Smooth muscle cell (in vitro differentiated cells): ENCODE measurements around the gene PTMA. TPM values are rescaled to one million over a fixed set of nuclear protein-coding genes. Genes with fewer than 3 reads are reported as not detected.
A peak's percentile ranks its signal among the peaks of the same experiment; 100 is the strongest.
"Not testable (repeated sequence)": the region's sequence is repeated elsewhere in the genome, so short reads cannot be mapped to it uniquely, and the experiment has no call there.

Source experiments
- DNase-seq: peaks from one replicate; lab custom pipeline; 2025; ENCODE audit not compliant: unreplicated experiment; lab: John Stamatoyannopoulos, UW
- H2AFZ ChIP-seq: fragments of 200-600 bp; sonication (generic); 2 replicates; pipeline ENCODE4 v1.6.0; 2016; ENCODE audit warnings: antibody characterized with exemption, low read depth, mild to moderate bottlenecking
- H3F3A ChIP-seq: fragments of 200-600 bp; sonication (generic); 2 replicates; pipeline ENCODE4 v1.6.0; 2017; ENCODE audit warnings: antibody characterized with exemption, low read depth
- H3K27ac ChIP-seq: fragments of 200-600 bp; sonication (generic); 2 replicates; pipeline ENCODE4 v1.5.1; 2016; ENCODE audit warnings: low read depth, mild to moderate bottlenecking
- H3K27me3 ChIP-seq: fragments of 200-600 bp; sonication (generic); 2 replicates; pipeline ENCODE4 v1.6.1; 2016; ENCODE audit warnings: low read depth, mild to moderate bottlenecking
- H3K36me3 ChIP-seq: fragments of 200-600 bp; sonication (generic); 2 replicates; pipeline ENCODE4 v1.5.1; 2016; ENCODE audit warnings: low read depth
- H3K4me1 ChIP-seq: fragments of 200-600 bp; sonication (generic); 2 replicates; pipeline ENCODE4 v1.5.1; 2016; ENCODE audit warnings: low read depth
- H3K4me2 ChIP-seq: fragments of 200-600 bp; sonication (generic); 2 replicates; pipeline ENCODE4 v1.6.0; 2016; ENCODE audit warnings: mild to moderate bottlenecking
- H3K4me3 ChIP-seq: fragments of 200-600 bp; sonication (generic); 2 replicates; pipeline ENCODE4 v1.5.1; 2016; ENCODE audit warnings: mild to moderate bottlenecking
- H3K79me2 ChIP-seq: fragments of 200-600 bp; sonication (generic); 2 replicates; pipeline ENCODE4 v1.6.0; 2016; ENCODE audit warnings: low read depth, mild to moderate bottlenecking
- H3K9ac ChIP-seq: fragments of 200-600 bp; sonication (generic); 2 replicates; pipeline ENCODE4 v1.6.0; 2016; ENCODE audit warnings: low read depth
- H3K9me3 ChIP-seq: fragments of 200-600 bp; sonication (generic); replicated peaks from 2 replicates; pipeline ENCODE4 v1.5.1; 2016; ENCODE audit warnings: low read depth
- H4K20me1 ChIP-seq: fragments of 200-600 bp; sonication (generic); 2 replicates; pipeline ENCODE4 v1.6.0; 2016; ENCODE audit warnings: low read depth
- WGBS: methylation state at CpG from one replicate; pipeline ENCODE4 v1.1.7; 2016; ENCODE audit warnings: low lambda C conversion rate; 5-methylcytosine and 5-hydroxymethylcytosine counted together
- polyA plus RNA-seq: library from polyadenylated mRNA; unstranded; fragments of >200 nt; fragmentation: Nextera tagmentation; extraction: Ambion mirVana; gene quantifications from 2 replicates; pipeline ENCODE4 v1.2.1, GENCODE V29; 2016
- total RNA-seq: library from RNA; depleted of rRNA; stranded (reverse); fragments of >200 nt; gene quantifications from 2 replicates; pipeline ENCODE4 v1.2.3, GENCODE V29; 2014
- TF ChIP-seq, protein P1 (sequence below): fragments of 200-600 bp; sonication (generic); IDR thresholded peaks from 2 replicates; pipeline ENCODE4 v1.5.1; 2017; ENCODE audit warnings: borderline replicate concordance, mild to moderate bottlenecking, antibody characterized with exemption; ENCODE audit not compliant: insufficient read depth, poor library complexity, severe bottlenecking

PTMA gene, protein sequence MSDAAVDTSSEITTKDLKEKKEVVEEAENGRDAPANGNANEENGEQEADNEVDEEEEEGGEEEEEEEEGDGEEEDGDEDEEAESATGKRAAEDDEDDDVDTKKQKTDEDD
- total RNA-seq: 576 and 655 TPM in 2 replicates
- polyA plus RNA-seq: 615 and 653 TPM in 2 replicates

DNA sequence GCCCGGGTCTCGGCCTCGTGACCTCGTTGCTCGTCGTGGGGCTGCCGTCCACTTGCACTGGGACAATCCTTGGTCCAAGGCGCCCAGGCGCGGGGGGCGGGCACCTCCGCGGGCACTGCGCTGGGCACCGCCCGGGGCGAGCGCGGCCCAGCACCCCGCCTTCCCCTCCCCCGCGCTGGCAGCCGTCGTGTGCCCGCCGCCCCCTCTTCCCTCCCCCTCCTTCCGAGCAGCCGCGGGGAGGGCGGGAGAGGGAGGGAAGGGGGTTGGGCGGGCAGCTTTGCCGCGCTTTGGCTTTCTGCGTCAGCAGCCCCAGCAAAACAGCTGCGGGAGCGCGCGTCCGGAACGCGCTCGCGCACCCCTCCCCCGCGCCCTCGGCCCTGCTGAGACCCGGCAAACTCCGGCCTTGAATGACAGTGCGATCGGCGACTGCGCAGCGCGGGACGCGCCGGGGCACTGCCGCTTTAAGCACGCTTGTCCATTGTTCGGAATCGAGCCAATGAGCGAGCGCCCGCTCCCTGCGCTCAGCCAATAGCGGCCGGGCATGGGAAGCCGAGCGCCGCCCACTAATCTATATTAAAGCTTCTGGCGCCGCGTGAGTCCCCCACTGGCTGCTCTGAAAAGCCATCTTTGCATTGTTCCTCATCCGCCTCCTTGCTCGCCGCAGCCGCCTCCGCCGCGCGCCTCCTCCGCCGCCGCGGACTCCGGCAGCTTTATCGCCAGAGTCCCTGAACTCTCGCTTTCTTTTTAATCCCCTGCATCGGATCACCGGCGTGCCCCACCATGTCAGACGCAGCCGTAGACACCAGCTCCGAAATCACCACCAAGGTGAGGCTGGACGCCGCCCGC lies at the start of gene PTMA:
Gene PTMA (plus strand): TSS at position 599 of the 846 bp plus-strand sequence. CDS start 182 bp downstream, at position 781.
- Histone ChIP-seq H3K4me3 (peak within 1 kb of the TSS; percentile 98), H3K36me3 (no peaks in the 10 kb centered on the region), H3K9me3 (no peaks in the 10 kb centered on the region), H3K79me2 (peaks cover 42% of the 10 kb centered on the region), H3K4me2 (peak within 1 kb of the TSS; percentile 97), H4K20me1 (peaks cover 47% of the 10 kb centered on the region), H3K9ac (peak within 1 kb of the TSS; percentile 98), H3K27me3 (no peaks in the 10 kb centered on the region), H3K27ac (peak within 1 kb of the TSS; percentile 98), H3F3A (peaks cover 20% of the 10 kb centered on the region), H2AFZ (peak within 1 kb of the TSS; percentile 95), H3K4me1 (peaks cover 12% of the 10 kb centered on the region)
- 3% methylated on average over 53 of the region's 97 CpGs for WGBS
- peak; percentile 96 for DNase-seq
- TF ChIP-seq, protein P1, sequence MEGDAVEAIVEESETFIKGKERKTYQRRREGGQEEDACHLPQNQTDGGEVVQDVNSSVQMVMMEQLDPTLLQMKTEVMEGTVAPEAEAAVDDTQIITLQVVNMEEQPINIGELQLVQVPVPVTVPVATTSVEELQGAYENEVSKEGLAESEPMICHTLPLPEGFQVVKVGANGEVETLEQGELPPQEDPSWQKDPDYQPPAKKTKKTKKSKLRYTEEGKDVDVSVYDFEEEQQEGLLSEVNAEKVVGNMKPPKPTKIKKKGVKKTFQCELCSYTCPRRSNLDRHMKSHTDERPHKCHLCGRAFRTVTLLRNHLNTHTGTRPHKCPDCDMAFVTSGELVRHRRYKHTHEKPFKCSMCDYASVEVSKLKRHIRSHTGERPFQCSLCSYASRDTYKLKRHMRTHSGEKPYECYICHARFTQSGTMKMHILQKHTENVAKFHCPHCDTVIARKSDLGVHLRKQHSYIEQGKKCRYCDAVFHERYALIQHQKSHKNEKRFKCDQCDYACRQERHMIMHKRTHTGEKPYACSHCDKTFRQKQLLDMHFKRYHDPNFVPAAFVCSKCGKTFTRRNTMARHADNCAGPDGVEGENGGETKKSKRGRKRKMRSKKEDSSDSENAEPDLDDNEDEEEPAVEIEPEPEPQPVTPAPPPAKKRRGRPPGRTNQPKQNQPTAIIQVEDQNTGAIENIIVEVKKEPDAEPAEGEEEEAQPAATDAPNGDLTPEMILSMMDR: no peak

DNA sequence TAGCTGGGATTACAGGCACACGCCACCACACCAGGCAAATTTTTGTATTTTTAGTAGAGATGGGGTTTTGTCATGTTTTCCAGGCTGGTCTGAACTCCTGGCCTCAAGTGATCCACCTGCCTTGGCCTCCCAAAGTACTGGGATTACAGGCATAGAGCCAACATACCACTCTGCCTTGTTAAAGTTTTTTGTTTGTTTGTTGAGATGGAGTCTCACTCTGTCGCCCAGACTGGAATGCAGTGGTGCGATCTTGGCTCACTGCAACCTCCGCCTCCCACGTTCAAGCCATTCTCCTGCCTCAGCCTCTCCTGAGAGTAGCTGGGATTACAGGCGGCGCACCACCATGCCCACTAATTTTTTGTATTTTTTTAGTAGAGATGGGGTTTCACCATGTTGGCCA lies 48.3 kb upstream of the PTMA start:
- H3K4me2 ChIP-seq, DNase-seq, H3K9me3 ChIP-seq, H3K36me3 ChIP-seq, H2AFZ ChIP-seq, H3K4me1 ChIP-seq, H3K27ac ChIP-seq, H4K20me1 ChIP-seq, H3K79me2 ChIP-seq, H3K4me3 ChIP-seq, H3K27me3 ChIP-seq, H3K9ac ChIP-seq: not testable (repeated sequence)
- WGBS: 91% methylated on average over 7 of the region's 7 CpGs
- H3F3A ChIP-seq: peaks cover 16% of the 10 kb centered on the region

DNA sequence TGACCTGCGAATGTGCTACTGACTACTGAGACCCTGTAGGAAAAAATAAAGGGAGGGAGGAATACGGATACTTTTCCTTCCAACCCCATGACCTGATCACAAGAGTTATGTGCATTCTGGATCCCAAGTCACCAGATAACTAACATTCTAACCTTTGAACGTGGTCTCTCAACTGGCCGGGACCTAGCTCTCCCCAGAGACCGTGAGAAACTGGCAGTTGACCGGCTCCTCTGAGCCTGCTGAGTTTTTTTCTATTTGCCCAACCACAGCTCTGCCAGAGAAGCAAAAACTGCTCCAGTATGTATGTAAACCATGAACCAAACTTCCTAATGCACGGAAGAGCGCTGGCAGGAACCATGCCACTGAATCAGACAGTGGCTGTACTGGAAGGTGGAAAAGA lies 47.5 kb upstream of the PTMA start:
- H3K27me3 ChIP-seq: no peaks in the 10 kb centered on the region
- 95% methylated on average over 8 of the region's 8 CpGs for WGBS
- H3K9me3 ChIP-seq: no peaks in the 10 kb centered on the region
- H3K4me2 ChIP-seq: no peak overlapping the region
- TF ChIP-seq, protein P1: no peak
- H3K27ac ChIP-seq: no peak overlapping the region
- H3K9ac ChIP-seq: no peak overlapping the region
- no peaks in the 10 kb centered on the region for H3K79me2 ChIP-seq
- H3F3A ChIP-seq: peaks cover 24% of the 10 kb centered on the region
- H3K4me3 ChIP-seq: no peak overlapping the region
- no peak for DNase-seq
- no peaks in the 10 kb centered on the region for H3K36me3 ChIP-seq
- H4K20me1 ChIP-seq: no peaks in the 10 kb centered on the region
- no peak overlapping the region for H2AFZ ChIP-seq
- peaks cover 10% of the 10 kb centered on the region for H3K4me1 ChIP-seq

DNA sequence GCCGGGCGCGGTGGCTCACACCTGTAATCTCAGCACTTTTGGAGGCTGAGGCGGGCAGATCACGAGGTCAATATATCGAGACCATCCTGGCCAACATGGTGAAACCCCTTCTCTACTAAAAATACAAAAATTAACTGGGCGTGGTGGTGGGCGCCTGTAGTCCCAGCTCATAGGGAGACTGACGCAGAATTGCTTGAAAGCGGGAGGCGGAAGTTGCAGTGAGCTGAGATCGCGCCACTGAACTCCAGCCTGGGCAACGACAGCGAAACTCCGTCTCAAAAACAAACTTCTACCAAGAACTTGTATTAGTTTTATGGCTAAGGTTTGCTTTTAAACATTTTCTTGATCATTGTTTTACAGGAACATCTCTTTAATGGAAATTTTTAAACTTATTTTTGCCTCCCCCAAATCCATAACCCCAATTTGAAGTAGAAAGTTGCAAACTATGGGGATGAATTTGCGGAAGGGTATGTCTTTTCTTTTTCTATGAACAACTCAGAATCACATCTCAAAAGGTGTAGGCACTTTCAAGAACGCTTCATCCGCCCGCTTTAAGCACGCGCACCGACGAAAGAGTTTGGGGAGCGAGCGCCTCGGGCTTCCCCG lies 46.8 kb upstream of the PTMA start:
- TF ChIP-seq, protein P1: no peak
- Histone ChIP-seq H4K20me1 (no peaks in the 10 kb centered on the region), H3K4me2 (peak overlapping the region; percentile 87), H3K4me1 (peaks cover 15% of the 10 kb centered on the region), H3K27me3 (no peaks in the 10 kb centered on the region), H2AFZ (peak overlapping the region; percentile 99), H3K9ac (peak overlapping the region; percentile 74), H3F3A (peaks cover 25% of the 10 kb centered on the region), H3K9me3 (no peaks in the 10 kb centered on the region), H3K36me3 (no peaks in the 10 kb centered on the region), H3K79me2 (no peaks in the 10 kb centered on the region), H3K27ac (peak overlapping the region; percentile 69), H3K4me3 (peak overlapping the region; percentile 52)
- no peak for DNase-seq
- 66% methylated on average over 28 of the region's 28 CpGs for WGBS
